NCI-H146 treated with DMSO at 0.1 percent for 48 hours (cell line): ENCODE measurements around the gene DCUN1D2.
"Not testable (repeated sequence)": the region's sequence is repeated elsewhere in the genome, so short reads cannot be mapped to it uniquely, and the experiment has no call there.

ENCODE experiments used
- DNase-seq: peaks from one replicate; lab custom pipeline; 2025; ENCODE audit not compliant: unreplicated experiment; lab: John Stamatoyannopoulos, UW

Gene DCUN1D2

DNA sequence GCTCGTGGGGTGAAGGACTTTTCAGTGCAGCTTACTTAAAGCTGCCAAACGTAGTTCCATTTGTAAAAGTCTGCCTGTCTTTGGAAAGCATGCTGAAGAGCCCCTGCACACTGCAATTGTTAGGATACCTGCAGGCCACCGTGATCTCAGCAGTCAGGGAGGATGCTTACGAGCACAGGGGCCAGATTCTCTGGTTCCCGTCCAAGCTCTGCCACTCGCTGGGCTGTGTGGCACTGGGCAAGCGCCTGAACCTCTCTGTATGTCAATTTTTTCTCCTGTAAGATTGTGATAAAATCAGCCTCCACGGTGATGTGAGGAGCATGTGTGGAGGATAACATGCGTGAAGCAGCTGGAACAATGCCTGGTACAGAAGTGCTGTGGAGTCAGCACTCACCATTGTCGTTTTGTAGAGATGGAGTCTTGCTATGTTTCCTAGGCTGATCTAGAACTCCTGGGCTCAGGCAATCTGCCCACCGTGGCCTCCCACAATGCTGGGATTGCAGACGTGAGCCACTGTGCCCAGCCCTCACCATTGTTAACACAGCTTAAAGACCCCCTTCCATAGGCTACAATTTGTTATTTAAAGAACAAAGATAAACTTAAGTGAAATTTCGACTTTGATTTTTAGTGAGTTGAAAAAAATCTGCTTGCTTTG is 40.7 kb downstream of the DCUN1D2 start:
- DNase-seq = no peak

DNA sequence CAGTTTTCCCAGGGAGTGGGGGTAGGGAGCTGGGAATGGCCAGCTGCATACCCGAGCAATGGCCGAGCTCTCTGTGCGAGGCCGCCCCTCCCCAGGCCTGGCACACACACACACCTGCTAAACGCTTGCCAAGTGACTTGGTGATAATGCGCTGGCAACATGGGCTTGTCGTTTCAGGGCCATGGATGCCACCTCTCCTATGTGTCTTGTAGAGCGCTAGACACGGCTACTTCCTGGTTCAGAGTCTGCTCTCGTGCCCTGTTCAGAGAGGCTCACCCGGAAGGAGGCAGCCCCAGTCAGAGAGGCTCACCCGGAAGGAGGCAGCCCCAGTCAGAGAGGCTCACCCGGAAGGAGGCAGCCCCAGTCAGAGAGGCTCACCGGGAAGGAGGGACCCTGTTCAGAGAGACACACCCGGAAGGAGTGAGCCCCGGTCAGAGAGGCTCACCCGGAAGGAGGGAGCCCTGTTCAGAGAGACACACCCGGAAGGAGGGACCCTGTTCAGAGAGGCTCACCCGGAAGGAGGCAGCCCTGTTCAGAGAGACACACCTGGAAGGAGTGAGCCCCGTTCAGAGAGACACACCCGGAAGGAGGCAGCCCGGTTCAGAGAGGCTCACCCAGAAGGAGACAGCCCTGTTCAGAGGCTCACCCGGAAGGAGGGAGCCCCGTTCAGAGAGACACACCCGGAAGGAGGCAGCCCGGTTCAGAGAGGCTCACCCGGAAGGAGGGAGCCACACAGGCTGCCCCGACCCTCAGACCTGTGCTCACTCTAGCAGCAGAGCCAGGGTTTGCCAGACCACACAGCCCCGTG is 41.4 kb downstream of the DCUN1D2 start:
- peak; percentile 89 for DNase-seq

DNA sequence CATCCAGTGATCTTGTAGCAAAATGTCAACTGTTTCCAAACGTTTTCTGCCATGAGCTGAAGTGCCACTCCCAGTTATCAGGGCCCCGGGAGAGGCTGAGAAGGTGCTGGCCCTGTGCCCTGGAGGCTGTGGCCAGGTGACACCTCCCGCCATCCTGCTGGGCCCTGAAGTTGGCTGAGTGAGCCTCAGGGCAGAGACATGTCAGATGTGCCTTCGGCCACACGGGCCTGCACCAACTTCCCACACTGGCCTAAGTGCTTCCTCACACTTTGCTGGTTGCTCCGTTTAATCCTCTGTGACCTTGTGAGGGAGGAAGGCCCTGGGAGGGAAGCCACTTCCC is 42.0 kb downstream of the DCUN1D2 start:
- DNase-seq = peak; percentile 28

DNA sequence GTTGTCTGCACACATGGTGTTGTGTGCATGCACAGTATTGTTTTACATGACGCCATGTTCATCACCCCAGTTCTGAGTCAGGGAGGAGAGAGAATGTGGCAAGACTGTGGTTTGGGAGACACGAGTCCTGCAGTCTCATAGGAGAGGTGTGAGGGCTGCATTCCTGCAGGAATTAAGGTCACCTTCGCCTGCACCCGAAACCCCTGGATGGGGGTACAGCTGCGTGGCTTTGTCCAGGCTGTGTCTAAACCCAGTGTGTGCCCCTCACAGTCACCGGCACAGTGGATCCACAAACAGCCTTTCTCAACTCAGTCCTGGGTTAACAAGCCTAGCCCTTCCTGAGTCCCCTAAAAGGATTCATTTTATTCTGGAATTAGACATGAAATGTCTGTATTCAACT is 42.9 kb downstream of the DCUN1D2 start:
- no peak for DNase-seq

GRCh38 chr13:113446488-113446854 is 44.0 kb downstream of the DCUN1D2 start:
- no peak for DNase-seq

- DNase-seq = peak; percentile 76
Measured at GRCh38 chr13:113445791-113446487, 44.6 kb downstream of the DCUN1D2 start.

DNA sequence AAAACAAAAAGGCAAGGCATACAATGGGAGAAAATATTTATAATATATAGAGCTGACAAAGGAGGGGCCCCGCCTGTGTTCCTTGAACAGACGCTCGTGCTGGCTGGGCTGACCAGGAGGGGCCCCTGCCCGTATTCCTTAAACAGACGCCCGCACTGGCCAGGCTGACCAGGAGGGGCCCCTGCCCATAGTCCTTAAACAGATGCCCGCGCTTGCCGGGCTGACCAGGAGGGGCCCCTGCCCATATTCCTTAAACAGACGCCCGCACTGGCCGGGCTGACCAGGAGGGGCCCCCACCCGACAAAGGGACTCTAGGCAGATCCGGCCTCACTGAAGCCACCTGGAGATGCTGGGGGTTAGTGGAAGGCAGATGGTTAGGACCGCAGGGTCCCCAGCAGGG is 46.5 kb downstream of the DCUN1D2 start:
- no peak for DNase-seq

- no peak for DNase-seq
Measured at GRCh38 chr13:113442985-113443362, 47.5 kb downstream of the DCUN1D2 start.

DNA sequence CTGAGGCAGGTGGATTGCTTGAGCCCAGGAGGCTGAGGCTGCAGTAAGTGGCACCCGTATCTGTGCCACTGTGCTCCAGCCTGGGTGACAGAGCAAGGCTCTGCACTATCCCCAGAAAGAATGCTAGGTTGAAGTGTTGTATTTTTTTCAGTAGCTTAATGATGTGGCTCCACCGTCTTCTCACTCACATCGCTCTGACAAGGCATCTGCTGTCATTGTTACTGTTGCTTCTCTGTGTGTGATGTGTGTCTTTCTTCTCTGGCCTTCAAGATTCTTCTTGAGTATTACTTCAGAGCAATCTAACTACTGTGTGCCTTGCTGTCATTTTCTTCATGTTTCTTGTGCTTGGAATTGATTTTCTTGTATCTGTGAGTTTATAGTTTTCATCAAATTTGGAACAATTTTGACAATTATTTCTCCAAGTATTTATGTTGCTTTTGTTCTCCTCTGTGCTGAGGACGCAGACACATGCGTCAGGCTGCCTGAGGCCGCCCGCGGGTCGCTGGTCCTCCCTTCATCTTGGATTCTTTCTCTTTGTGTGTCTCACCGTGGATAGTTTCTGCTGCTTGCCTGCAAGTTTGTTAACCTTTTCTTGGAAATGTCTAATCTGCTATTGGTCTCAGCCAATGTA is 48.0 kb downstream of the DCUN1D2 start:
- no peak for DNase-seq

GRCh38 chr13:113441661-113442060 is 48.9 kb downstream of the DCUN1D2 start:
- DNase-seq = no peak

DNA sequence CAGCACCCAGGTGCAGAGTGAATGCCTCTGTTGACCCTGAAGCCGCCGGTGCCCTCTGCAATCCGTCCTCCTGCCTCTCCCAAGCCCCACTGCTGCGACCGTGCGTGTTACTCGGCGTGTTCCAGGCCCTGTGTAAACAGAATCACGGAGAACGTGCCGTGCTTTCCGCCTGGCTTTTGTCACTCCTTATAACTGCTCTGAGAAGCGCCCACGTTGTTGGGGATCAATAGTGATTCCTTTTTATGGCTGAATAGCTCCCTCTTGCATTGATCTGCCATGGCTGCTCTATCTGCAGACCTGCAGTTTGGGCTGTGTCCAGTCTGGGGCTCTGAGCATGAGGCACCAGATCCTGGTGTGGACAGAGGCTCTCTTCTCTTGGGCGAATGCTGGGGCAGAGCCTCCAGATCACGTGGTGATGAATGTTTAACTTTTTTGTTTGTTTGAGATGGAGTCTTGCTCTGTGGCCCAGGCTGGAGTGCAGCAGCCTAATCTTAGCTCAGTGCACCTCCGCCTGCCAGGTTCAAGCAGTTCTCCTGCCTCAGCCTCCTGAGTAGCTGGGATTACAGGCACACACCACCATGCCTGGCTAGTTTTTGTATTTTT is 53.0 kb downstream of the DCUN1D2 start:
- no peak for DNase-seq

DNA sequence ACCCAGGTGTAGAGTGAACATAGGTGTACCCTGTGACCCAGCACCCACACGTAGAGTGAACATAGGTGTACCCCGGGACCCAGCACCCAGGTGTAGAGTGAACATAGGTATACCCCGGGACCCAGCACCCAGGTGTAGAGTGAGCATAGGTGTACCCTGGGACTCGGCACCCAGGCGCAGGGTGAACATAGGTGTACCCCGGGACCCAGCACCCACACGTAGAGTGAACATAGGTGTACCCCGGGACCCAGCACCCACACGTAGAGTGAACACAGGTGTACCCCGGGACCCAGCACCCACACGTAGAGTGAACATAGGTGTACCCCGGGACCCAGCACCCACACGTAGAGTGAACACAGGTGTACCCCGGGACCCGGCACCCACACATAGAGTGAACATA is 53.6 kb downstream of the DCUN1D2 start:
- not testable (repeated sequence) for DNase-seq

DNA sequence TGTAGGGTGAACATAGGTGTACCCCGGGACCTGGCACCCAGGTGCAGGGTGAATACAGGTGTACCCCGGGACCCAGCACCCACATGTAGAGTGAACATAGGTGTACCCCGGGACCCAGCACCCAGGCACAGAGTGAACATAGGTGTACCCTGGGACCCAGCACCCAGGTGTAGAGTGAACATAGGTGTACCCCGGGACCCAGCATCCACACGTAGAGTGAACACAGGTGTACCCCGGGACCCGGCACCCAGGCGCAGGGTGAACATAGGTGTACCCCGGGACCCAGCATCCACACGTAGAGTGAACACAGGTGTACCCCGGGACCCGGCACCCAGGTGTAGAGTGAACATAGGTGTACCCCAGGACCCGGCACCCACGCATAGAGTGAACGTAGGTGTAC is 54.6 kb downstream of the DCUN1D2 start:
- not testable (repeated sequence) for DNase-seq

- DNase-seq = peak; percentile 36
Measured at GRCh38 chr13:113433391-113433916, 57.1 kb downstream of the DCUN1D2 start.

DNA sequence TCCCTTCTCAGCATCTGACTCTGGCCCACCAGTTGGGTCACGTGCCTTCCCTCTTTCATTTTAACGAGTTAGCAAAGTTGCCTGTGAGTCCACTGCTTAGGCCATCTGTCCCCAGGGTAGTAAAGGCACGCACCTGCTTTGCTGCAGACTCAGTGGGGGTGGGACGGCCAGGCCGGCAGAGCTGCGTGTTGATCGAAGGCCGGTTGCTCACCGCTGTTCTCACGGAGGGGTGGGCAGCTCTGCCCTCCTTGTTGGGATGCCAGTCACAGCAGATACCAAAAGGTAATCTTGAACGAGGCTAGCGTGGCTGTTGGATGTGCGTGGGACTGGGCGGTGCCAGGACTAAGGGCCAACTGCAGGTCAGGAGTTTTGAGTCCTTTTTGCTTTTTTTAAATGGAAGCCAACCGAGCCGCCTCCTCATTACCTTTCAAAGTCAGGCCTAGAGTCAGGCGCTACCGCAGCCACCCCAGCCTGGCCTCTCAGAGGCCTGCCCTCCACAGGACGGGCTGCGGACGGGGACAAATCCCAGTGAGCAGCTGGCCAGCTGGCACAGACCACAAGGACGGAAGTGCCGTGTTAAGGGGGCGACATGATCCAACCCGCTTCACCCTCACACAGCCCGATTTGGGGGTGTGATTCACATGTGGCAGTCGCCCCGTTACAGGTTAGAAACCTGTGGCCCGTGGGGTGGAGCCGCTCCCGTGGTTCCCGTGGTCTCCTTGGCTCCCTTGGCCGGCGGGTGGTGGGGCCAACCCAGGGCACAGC is 57.8 kb downstream of the DCUN1D2 start:
- no peak for DNase-seq

- DNase-seq = no peak
Measured at GRCh38 chr13:113431171-113431570, 59.3 kb downstream of the DCUN1D2 start.

DNA sequence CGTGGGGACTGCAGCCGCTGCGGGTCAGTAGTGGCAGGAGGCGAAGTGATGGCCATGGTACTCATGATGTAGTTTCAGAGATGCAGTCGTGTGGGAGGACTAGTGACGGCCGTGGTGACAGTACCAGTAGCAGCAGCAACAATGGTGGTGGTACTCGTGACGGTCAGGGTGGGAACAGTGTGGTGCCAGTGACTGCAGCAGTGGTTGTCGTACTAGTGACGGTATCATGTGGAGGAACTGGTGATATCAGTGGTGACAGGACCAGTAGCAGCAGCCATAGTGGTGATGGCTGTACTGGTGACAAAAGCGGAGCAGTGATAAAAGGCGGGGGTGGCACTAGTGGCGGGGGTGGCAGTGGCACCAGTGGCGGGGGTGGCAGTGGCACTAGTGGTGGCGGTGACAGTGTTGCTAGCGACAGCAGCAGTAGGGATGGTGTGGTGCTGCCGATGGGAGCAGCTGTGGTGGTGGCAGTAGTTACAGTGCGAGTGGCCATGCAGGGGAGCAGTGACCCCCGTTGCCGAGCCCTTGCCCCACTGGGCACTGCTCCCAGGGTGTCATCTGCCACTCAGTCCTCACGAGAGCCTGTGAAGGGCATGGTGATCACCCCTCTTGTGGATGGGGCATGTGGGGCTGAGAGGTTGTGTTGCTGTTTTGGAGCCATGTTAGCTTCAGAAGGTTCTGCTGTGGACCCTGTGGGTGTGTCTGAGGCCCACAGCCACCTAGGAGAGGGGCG is 60.0 kb downstream of the DCUN1D2 start:
- no peak for DNase-seq

DNA sequence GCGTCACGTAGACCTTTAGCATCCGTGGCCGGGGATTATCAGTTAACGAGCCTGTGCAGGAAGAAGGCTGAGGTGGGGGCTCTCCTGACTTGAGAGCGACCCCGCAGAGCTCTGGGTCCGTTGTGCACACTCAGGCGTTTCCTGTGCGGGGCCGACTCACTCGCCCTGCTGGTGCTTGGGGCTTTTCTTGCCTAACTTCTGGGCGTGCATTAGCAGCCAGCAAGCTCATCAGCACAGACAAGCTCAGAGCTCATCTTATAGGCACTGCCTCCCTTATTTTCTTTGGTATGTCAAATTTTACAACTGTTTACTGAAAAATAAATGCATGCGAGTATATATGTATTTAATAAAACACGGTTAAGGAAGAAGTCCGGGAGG is 60.9 kb downstream of the DCUN1D2 start:
- DNase-seq = no peak

- no peak for DNase-seq
Measured at GRCh38 chr13:113428871-113429607, 61.5 kb downstream of the DCUN1D2 start.
